Activated CD8-positive, alpha-beta memory T cell treated with anti-CD3 and anti-CD28 coated beads for 36 hours (primary cell): ENCODE data around the gene GPRC5C. TPM values are rescaled to one million over a fixed set of nuclear protein-coding genes. Genes with fewer than 3 reads are reported as not detected.

Source experiments
- CTCF ChIA-PET: fragments of 350-600 bp; sonication (Branson Sonifier 250); formaldehyde crosslinking; loops from one replicate; lab custom pipeline; 2021; ENCODE audit warnings: antibody characterized with exemption; lab: Charles Lee
- POLR2A ChIA-PET: fragments of 350-600 bp; sonication (Branson Sonifier 250); formaldehyde crosslinking; loops from one replicate; lab custom pipeline; 2021; ENCODE audit warnings: antibody characterized with exemption; lab: Charles Lee
- total RNA-seq, 2 experiments: library from RNA; stranded (reverse); gene quantifications; one replicate each; pipeline ENCODE4 v1.2.3, GENCODE V29; 2021

The GPRC5C gene, protein sequence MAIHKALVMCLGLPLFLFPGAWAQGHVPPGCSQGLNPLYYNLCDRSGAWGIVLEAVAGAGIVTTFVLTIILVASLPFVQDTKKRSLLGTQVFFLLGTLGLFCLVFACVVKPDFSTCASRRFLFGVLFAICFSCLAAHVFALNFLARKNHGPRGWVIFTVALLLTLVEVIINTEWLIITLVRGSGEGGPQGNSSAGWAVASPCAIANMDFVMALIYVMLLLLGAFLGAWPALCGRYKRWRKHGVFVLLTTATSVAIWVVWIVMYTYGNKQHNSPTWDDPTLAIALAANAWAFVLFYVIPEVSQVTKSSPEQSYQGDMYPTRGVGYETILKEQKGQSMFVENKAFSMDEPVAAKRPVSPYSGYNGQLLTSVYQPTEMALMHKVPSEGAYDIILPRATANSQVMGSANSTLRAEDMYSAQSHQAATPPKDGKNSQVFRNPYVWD
- under 1 TPM; 0.44 to 0.59 TPM for total RNA-seq

DNA sequence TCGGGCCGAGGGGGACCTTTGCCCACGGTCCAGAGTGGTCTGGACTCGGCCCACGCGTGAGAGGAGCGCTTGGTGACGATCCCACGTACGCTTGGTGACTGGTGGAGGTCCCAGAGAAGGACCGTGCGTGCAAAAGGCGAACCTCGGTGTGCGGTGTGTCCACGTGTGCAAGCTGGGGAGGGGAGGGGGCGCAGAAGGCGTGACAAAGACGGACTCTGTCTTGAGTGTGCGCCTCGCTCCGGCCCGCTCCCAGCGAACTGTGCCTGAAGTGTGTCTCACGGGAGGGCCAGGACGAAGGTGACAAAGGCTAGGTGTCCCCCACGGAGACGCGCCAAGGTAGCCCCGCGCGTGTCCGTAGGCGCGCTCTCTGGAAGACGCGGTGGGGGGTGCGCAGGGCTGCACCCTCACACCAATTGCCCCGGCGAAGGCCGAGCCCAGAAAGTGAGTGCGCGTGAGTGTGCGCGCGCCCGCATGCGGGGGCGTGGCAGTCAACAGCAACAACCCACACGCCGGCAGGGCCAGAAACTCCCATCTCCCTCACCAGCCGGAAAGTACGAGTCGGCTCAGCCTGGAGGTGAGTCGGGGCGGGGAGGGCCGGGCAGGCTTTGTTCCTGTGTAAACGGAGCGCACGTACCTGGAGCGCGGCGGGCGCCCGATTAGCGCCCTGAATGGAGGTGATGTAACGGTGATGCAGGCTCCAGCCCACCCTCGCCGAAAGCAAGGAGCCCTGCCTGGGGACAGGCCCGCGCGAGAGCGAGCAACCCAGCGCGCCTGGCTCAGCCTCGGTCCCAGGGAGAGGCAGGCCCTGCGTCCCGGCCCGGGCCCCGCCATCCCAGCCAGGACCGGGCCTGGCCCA is at the start of gene GPRC5C:
GPRC5C (plus strand) TSS at position 521 of the 856 bp plus-strand sequence. CDS start 7,689 bp downstream, outside the sequence.
- ChIA-PET CTCF (no interaction called here), POLR2A (no interaction called here)

DNA sequence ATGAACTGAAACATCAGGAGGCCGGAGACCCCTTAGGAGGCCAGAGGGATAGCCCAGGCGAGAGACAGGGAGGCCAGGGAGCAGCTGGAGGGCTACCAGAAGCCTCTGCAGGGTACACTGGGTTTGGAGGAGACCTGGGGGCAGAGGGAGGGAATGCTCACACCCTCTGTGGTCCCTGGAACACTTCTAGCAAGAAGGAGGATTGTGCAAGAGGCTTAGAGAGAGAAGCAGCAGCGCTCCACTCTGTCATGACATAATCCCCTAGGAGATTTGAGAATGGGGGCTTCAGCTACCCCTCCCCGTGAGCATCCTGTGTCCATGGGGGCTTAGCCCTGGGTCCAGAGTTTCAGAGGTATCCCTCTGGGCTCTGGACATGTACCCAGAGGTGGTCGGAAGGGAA is 48.7 kb upstream of the GPRC5C start:
- CTCF ChIA-PET, result interaction anchor here (1.3 to 1.4 kb wide), 2 partner anchors 75 to 110 kb away, joined by 3 to 5 read pairs; no protein-coding TSS in a partner anchor
- POLR2A ChIA-PET, result no interaction called here

DNA sequence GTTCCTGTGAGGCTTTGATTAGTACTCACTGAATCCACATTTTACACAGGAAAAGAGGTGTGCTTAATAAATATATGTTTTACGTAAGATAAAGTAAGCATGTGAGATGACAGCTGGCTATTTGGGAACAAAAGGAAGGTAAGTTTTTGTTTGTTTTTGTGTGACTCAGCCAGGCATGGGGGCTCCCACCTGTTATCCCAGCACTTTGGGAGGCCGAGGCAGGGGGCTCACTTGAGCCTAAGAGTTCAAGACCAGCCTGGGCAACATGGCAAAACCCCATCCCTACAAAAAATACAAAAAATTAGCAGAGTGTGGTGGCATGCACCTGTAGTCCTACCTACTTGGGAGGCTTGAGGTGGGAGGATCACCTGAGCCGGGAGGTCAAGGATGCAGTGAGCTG is 46.7 kb upstream of the GPRC5C start:
- CTCF ChIA-PET, result no interaction called here
- POLR2A ChIA-PET, result no interaction called here

DNA sequence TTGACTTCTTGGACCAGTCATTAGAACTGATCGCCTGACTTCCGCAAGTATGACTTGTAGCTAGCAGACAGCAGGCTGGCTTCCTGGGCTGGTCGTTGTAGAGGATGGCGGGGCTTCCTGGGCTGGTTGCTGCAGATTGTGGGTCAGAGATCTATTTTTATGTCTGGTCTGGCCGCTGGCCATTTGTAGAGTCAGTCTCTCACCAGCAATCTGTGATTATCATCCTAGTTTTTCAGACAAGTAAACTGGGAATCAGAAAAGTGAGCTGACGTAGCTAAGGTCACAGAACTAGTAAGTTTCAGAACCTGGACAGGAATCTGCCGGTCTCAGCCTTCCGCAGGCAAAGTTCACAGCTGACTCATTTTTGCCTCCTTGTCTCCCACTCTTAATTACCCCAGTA is 45.5 kb upstream of the GPRC5C start:
- POLR2A ChIA-PET, result no interaction called here
- CTCF ChIA-PET, result interaction anchor here (0.8 kb wide), 1 partner anchor 16 kb away, joined by 3 read pairs; no protein-coding TSS in a partner anchor

DNA sequence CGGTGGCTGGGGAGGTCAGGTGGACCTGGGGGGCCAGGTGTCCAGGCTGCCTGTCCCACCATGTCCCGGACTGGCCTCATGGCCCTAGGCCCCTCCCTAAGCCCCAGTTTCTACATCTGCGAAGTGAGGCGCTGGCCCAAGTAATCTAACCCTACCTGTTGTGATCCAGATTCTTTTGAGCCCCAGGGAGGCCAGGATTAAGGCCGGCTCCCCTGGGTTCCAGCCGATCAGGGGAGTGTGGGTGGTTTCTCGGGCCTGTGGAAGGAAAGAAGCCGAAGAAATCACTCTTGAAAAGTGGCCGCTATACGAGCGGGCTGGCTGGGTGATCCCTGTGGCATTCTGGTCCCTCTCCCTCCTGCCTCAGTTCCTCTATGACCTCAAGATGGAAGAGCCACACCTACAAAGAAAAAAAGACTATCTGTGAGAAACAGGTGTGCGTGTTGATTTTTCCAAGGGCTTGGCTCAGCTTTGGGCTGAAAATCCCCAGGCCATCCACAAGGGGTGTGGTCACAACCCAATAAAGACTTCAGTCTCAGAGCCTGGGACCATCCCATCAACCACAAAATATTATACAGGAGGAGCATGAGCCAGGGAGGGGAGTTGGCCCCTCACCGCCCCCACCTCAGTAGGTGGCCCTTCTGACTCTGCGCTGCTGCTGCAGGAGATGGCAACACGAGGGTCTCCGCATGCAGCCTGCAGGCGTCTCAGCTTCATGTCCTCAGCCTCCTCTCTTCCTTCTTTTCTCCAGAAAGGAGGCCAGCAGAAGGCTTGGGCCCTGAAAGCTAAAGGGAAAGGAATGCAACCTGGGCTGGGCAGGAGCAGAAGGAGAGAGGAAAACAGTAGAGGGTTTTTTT is 44.3 kb upstream of the GPRC5C start:
- CTCF ChIA-PET, result interaction anchor here (1.9 kb wide), 1 partner anchor 8 kb away, joined by 7 read pairs; no protein-coding TSS in a partner anchor

DNA sequence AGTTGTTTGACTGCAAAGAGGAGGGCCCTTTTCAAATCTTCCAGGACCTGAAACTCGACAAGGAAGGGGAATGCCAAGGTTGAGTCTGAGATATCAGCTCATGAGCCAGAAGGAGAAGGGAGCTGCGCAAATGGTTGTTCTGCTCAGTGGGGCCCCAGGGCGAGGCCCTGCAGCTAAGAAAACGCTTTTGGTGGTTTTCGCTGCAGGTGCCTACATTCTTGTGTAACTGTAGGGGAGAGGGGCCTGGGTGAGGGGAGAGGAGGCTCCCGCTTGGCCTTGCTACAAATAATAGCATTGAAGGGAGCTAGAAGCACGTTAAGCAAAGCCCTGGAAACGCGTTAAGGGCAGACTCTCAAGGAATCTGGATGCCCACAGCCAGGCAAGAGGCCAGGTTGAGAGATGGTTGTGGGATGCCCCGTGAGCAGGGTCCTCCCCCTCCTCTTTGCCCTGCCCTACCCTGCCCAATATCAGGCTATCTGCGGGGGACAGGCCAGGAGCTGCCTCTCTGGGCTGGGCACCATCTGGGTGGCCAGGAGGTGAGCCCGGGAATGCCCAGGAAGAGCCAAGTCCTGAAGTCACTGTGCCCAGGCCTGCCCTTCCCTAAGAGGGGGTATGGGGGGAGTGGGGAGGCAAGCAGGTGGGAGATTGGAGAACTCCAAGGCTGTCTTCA is 42.7 kb upstream of the GPRC5C start:
- ChIA-PET CTCF (interaction anchor here (1.1 to 1.9 kb wide), 2 partner anchors 10 to 137 kb away, joined by 3 to 7 read pairs; no protein-coding TSS in a partner anchor), POLR2A (no interaction called here)

More for the DNA sequence above, 44.3 kb upstream of the GPRC5C start:
- POLR2A ChIA-PET, result no interaction called here

DNA sequence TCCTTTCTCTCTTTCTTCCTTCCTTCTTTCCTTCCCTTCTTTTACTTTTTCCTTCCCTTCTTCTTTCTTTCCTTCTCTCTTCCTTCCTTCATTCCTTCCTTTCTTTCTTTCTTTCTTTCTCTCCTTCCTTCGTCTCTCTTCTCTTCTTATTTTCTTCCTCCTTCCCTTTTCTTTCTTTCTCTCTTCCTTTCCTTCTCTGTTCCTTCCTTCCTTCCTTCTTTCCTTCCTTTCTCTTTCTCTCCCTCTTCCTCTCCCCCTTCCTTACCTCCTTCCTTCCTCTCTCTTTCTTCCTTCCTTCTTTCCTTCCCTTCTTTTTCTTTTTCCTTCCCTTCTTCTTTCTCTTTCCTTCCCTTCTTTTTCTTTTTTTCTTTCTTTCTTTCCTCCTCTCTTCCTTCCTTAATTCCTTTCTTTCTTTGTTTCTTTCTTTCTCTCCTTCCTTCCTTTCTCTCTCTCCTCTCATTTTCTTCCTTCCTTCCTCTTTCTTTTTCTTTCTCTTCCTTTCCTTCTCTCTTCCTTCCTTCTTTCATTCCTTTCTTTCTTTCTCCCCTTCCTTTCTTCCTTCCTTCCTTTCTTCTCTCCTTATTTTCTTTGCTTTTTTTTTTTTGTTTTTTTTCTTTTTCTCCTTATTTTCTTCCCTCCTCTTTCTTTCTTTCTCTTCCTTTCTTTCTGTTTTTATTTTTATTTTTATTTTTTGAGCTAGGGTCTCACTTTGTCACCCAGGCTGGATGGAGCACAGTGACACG is 41.8 kb upstream of the GPRC5C start:
- POLR2A ChIA-PET, result no interaction called here
- CTCF ChIA-PET, result interaction anchor here (1.3 kb wide), 1 partner anchor 11 kb away, joined by 5 read pairs; no protein-coding TSS in a partner anchor

DNA sequence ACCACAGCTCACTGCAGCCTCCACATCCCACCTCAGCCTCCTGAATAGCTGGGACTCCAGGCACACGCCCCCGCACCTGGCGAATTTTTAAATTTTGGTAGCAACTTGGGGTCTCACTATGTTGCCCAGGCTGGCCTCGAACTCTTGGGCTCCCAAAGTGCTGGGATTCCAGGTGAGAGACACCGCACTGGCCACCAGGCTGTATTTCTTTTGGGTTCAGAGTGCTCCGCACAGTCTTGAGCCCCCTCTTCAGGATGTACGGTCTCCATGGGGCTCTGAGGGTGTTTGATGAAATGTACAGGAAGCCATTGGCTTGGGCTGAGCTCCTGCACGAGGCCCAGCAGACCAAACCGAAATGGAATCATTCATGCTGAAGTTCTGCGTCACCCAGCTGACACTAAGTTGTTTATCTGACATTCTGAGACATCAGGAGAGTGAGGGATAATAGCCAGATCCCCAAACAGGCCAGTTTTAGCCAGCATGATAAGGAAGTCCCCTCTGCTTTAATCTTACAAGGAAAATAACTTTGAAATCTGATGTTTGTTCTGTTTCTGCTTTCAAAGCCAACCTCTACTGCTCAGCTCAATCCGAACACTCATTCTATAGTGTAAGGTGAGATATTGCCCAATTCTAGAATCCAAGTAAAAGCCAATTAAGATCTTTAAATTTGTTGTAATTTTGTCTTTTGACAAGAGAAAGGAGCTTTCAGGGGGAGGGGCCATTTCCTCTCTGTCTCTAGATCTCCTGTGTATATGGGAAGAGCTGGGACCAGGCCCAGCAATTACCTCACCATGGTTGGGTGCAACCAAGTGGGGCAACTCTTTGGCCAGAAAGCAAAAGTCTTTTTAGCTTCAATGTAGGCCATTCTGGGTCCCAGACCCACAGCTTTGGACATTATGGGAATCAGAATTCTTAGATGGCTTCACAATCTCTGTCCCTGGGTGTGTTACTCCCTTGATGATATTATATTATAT is 40.9 kb upstream of the GPRC5C start:
- CTCF ChIA-PET, result interaction anchor here (0.9 to 1.3 kb wide), 2 partner anchors 12 to 23 kb away, joined by 4 to 5 read pairs; no protein-coding TSS in a partner anchor
- POLR2A ChIA-PET, result no interaction called here

DNA sequence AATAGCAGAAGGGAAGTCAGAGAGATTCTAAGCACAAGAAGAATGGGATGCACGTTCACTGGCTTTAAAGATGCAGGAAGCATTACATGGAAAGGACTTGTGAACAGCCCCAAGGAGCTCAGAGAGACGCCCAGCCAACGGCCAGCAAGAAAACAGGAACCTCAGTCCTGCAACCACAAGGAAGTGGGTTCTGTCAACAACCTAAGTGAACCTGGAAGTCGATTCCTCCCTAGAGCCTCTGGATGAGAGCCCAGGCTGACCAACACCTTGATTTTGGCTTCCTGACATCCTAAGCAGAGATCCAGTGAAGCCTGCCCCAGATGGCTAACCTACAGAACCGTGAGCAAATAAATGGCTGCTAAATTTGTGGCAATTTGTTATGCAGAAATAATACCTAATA is 40.1 kb upstream of the GPRC5C start:
- POLR2A ChIA-PET, result no interaction called here

DNA sequence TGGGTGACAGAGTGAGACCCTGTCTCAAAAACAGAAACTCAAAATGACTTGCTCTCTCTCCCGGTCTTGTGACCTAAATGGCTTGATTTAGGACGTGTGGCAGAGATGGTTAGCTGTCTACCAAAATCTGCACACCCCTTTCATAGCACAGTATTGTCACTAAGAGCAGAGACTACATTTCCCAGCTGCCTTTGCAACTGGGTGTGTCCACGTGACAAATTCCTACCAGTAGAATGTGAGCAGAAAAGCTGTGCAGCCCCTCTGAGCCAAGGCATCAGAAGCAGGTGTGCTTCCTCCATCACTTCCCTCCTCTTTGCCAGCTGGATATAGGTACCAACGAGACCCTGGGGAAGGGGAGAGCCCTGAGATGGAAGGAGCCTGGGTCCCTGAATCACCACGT is 39.0 kb upstream of the GPRC5C start:
- CTCF ChIA-PET, result interaction anchor here (1.0 to 1.2 kb wide), 2 partner anchors 14 to 65 kb away, joined by 3 to 4 read pairs; no protein-coding TSS in a partner anchor
- POLR2A ChIA-PET, result no interaction called here

More for the DNA sequence above, 40.1 kb upstream of the GPRC5C start:
- CTCF ChIA-PET, result interaction anchor here (0.6 to 1.3 kb wide), 4 partner anchors 12 to 108 kb away, joined by 3 to 5 read pairs (median 4); no protein-coding TSS in a partner anchor

DNA sequence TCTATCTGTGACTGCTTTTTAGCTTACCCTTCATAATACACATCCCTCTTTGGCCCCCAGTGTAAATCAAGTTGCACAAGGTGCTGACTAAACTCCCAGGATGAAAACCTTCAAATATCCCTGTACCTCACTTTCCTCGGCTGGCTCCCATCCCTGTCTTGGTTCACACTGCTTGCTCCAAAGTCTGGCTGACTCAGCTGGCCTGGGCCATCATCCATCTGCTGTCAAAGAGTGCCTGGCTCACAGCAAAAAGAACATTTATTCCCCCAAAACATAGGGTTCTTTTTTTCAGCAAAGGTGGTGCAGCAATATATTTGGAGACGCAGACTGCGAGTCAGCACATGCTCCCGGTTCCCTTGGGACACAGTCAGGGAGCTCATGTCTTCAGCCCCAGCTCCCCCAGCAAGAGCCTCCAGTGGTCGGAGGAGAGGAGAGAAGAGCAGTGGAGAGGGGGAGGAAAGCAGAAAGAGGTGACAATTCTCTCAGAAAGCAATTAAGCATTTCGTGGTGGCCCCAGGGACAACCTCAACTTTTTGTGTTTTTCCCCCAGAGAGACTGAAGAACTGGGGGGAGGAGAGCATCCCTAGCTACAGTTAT is 38.4 kb upstream of the GPRC5C start:
- ChIA-PET POLR2A (no interaction called here), CTCF (interaction anchor here (1.2 to 1.5 kb wide), 2 partner anchors 14 to 64 kb away, joined by 4 to 5 read pairs; no protein-coding TSS in a partner anchor)

DNA sequence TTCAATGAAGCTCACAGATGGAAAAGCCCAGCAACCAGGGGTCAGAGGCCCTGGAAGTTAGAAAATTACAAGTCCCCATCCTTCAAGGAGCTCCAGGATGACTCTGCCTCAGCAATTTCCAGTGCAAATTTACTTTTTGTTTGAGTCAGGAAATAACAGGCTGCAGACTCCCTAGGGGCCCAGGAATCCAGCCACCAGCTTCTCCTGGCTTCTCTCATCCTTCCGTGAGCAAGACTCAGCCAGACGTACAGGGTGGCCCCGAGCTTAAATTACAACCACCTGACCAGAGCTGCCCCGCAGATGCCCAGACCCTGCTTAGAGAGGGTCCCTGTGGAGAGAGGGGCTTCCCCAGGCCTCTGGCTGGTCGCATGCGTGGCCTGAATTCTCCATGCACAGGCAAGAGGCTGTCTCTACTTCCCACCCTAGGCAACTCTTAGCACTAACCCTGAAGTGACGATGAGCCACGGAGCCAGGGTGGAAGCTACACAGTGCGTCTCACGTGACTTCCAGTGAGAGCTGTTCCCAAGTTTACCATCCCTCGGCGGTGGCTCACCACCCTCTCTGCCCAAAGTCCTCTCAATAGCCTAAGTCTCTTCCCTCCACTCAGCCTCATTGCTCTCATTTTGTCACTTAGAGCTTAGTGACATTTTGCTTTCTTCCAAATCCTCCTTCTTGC is 37.5 kb upstream of the GPRC5C start:
- POLR2A ChIA-PET, result no interaction called here
- CTCF ChIA-PET, result interaction anchor here (1.5 kb wide), 1 partner anchor 63 kb away, joined by 5 read pairs; no protein-coding TSS in a partner anchor

DNA sequence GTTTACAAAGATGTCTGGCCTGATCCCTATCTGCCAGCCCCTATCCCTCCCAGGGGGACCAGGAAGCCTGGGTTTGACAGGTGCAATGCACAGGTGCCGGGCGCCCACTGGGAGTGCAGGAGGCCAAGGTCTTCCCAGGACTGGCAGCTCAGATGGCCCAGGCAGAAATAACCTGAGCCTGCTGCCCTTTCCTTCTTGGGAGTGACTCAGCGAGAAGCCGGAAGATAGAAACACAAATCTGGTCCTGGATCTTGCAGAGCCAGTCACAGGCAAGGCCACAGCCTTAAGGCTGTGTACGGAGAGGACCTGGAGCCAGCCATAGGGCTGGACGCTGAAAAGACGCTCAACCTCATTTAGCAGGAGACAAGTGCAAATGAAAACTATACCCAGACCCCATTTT is 36.9 kb upstream of the GPRC5C start:
- CTCF ChIA-PET, result no interaction called here
- POLR2A ChIA-PET, result no interaction called here

DNA sequence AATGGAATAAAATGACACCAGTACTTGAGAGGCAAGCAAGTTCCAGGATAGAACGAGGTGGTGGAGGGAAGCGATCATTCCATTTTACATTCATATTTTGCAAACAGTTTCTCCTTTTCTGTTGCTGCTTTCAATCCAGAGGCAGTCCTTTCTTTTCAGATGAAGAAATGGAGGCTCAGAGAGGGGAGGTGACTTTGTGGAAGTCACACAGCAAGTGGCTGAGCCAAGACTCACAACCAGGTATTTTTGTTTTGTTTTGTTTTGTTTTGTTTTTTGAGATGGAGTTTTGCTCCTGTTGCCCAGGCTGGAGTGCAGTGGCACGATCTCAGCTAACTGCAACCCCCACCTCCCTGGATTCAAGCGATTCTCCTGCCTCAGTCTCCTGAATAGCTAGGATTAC is 35.3 kb upstream of the GPRC5C start:
- ChIA-PET CTCF (no interaction called here), POLR2A (no interaction called here)

DNA sequence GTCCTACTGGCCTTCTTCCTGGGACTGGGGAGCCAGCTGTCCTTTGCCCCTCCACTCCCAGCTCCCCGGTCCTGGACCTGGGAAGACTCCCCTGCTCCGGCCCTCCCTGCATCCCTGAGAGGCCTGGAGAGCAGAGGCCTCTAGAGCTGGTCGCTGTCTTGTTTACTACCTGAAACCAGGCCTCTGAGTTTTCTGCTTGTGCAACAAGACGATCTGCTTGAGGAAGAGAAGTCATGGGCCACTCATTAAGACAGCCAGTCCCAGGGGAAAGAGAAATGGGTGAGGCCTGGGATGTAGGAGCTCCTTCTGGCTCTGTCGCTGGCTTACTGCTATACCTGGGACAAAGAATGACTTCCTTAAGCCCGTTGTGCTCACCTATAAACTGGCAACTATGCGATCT is 29.8 kb upstream of the GPRC5C start:
- ChIA-PET CTCF (no interaction called here), POLR2A (no interaction called here)
